ENCODE results near the gene SHLD1. TPM values are rescaled to one million over a fixed set of nuclear protein-coding genes. Genes with fewer than 3 reads are reported as not detected.
A peak's percentile ranks its signal among the peaks of the same experiment; 100 is the strongest.

The SHLD1 gene
- total and polyA plus RNA-seq, 7 donors = 0.99 to 18.7 (median 5.4) TPM

- no peaks in the 10 kb centered on the region for H3K9me3 ChIP-seq
- H3K27ac ChIP-seq = no peak overlapping the region
- peaks cover 0 to 15% (median 10%) of the 10 kb centered on the region in 4 donors for H3K4me1 ChIP-seq
- H3K4me3 ChIP-seq = no peak overlapping the region
- intact Hi-C loops (cut with DNase I) = no loop called here
- no peak for DNase-seq
- no peaks in the 10 kb centered on the region for H3K27me3 ChIP-seq
- TF ChIP-seq CTCF (IDR thresholded peaks at IDR 0.05) (no peak), POLR2A (IDR thresholded peaks at IDR 0.05) (no peak), EP300 (IDR thresholded peaks at IDR 0.05) (no peak), POLR2AphosphoS5 (IDR thresholded peaks at IDR 0.05) (no peak)
- no peaks in the 10 kb centered on the region for H3K36me3 ChIP-seq
Observed at GRCh38 chr20:5834436-5835005, 84.3 kb downstream of the SHLD1 start.

- Histone ChIP-seq H3K27me3 (no peaks in the 10 kb centered on the region), H3K27ac (peak overlapping the region in 2 of 4 donors; percentile 15 to 38), H3K4me1 (peaks cover 0 to 15% (median 10%) of the 10 kb centered on the region in 4 donors), H3K4me3 (no peak overlapping the region), H3K36me3 (no peaks in the 10 kb centered on the region), H3K9me3 (no peaks in the 10 kb centered on the region)
- TF ChIP-seq POLR2A (IDR thresholded peaks at IDR 0.05) (no peak), EP300 (IDR thresholded peaks at IDR 0.05) (no peak), CTCF (IDR thresholded peaks at IDR 0.05) (no peak), POLR2AphosphoS5 (IDR thresholded peaks at IDR 0.05) (no peak)
- 77 to 81% methylated on average over 2 of the region's 2 CpGs for WGBS, 2 donors
- intact Hi-C loops (cut with DNase I) = no loop called here
- DNase-seq = no peak
Observed at GRCh38 chr20:5835321-5835821, 85.2 kb downstream of the SHLD1 start.

GRCh38 chr20:5835871-5836270, 85.7 kb downstream of the SHLD1 start:
- intact Hi-C loops (cut with DNase I) = no loop called here
- DNase-seq = no peak
- Histone ChIP-seq H3K27ac (peak overlapping the region in 2 of 4 donors; percentile 15 to 38), H3K27me3 (no peaks in the 10 kb centered on the region), H3K36me3 (no peaks in the 10 kb centered on the region), H3K4me1 (peaks cover 0 to 15% (median 10%) of the 10 kb centered on the region in 4 donors), H3K9me3 (no peaks in the 10 kb centered on the region), H3K4me3 (no peak overlapping the region)
- TF ChIP-seq POLR2A (IDR thresholded peaks at IDR 0.05) (no peak), POLR2AphosphoS5 (IDR thresholded peaks at IDR 0.05) (no peak), EP300 (IDR thresholded peaks at IDR 0.05) (no peak), CTCF (IDR thresholded peaks at IDR 0.05) (no peak)
- 63 to 84% methylated on average over 4 of the region's 4 CpGs for WGBS, 2 donors

GRCh38 chr20:5836569-5836968, 86.4 kb downstream of the SHLD1 start:
- intact Hi-C loops (cut with DNase I) = no loop called here
- WGBS, 2 donors = 81 to 92% methylated on average over 4 of the region's 4 CpGs
- DNase-seq = no peak
- Histone ChIP-seq H3K4me3 (no peak overlapping the region), H3K27me3 (no peaks in the 10 kb centered on the region), H3K9me3 (no peaks in the 10 kb centered on the region), H3K27ac (peak overlapping the region in 1 of 4 donors; percentile 38), H3K36me3 (no peaks in the 10 kb centered on the region), H3K4me1 (peaks cover 0 to 15% (median 10%) of the 10 kb centered on the region in 4 donors)
- no peak for TF ChIP-seq POLR2AphosphoS5 (IDR thresholded peaks at IDR 0.05)
- no peak for TF ChIP-seq CTCF (IDR thresholded peaks at IDR 0.05)
- no peak for TF ChIP-seq EP300 (IDR thresholded peaks at IDR 0.05)
- no peak for TF ChIP-seq POLR2A (IDR thresholded peaks at IDR 0.05)

All from sigmoid colon (tissue), 7 donors.